Ishikawa (cell line): ENCODE measurements around the gene RAPGEF5.

Experiments
- CEBPB ChIP-seq: IDR thresholded peaks from 2 replicates; pipeline ENCODE4 v1.6.1; 2012
- CREB1 ChIP-seq: IDR thresholded peaks from 2 replicates; pipeline ENCODE4 v1.6.1; 2012; ENCODE audit warnings: low read depth
- EGR1 ChIP-seq: IDR thresholded peaks from 2 replicates; pipeline ENCODE4 v1.6.1; 2012
- EP300 ChIP-seq: IDR thresholded peaks from 2 replicates; pipeline ENCODE4 v1.6.1; 2012; ENCODE audit warnings: borderline replicate concordance
- FOXM1 ChIP-seq: IDR thresholded peaks from 2 replicates; pipeline ENCODE4 v1.6.1; 2012; ENCODE audit warnings: low read depth, borderline replicate concordance
- NFIC ChIP-seq: IDR thresholded peaks from 2 replicates; pipeline ENCODE4 v1.6.1; 2012
- RAD21 ChIP-seq: IDR thresholded peaks from 2 replicates; pipeline ENCODE4 v1.6.1; 2012; ENCODE audit warnings: low read depth
- TAF1 ChIP-seq: IDR thresholded peaks from 2 replicates; pipeline ENCODE4 v1.6.1; 2012; ENCODE audit warnings: low read depth, mild to moderate bottlenecking
- TCF12 ChIP-seq: IDR thresholded peaks from 2 replicates; pipeline ENCODE4 v1.6.1; 2012; ENCODE audit warnings: low read depth
- TEAD4 ChIP-seq: IDR thresholded peaks from 2 replicates; pipeline ENCODE4 v1.6.1; 2012
- YY1 ChIP-seq: IDR thresholded peaks from 2 replicates; pipeline ENCODE4 v1.6.1; 2012; ENCODE audit warnings: low read depth
- ZBTB7A ChIP-seq: IDR thresholded peaks from 2 replicates; pipeline ENCODE4 v1.6.1; 2012; ENCODE audit warnings: low read depth
- TF ChIP-seq, protein P1 (sequence below): IDR thresholded peaks from 2 replicates; pipeline ENCODE4 v1.6.1; 2012; ENCODE audit warnings: low read depth, mild to moderate bottlenecking
- TF ChIP-seq, protein P2 (sequence below): IDR thresholded peaks from 2 replicates; pipeline ENCODE4 v1.6.1; 2012
- TF ChIP-seq, protein P3 (sequence below): IDR thresholded peaks from 2 replicates; pipeline ENCODE4 v1.6.1; 2012

RAPGEF5 gene

DNA sequence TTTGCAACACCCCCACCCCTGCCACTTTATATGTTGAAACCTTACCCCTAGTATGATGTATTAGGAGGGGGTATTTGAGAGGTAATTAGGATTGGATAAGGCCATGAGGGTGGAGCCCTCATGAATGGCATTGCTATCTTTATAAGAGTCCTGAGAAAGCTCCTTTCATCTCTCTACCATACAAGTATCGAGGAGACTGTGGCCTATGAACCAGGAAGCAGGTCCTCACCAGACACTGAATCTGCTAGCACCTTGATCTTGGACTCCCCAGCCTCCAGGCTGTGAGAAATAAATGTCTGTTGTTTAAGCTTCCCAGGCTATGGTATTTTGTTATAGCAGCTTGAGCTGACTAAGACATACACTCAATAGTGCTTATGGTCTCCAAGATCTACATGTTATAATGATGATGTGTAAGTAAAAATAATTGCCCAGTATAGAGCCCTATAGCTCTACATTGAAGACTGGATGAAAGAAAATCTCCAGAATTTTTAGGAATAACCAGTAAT lies 188.8 kb downstream of the RAPGEF5 start:
- TF ChIP-seq FOXM1 (no peak), EGR1 (no peak), TCF12 (no peak), YY1 (no peak), CEBPB (no peak), ZBTB7A (no peak), NFIC (no peak), TEAD4 (no peak), TAF1 (no peak), RAD21 (no peak), EP300 (no peak), CREB1 (no peak)
- TF ChIP-seq, protein P1, sequence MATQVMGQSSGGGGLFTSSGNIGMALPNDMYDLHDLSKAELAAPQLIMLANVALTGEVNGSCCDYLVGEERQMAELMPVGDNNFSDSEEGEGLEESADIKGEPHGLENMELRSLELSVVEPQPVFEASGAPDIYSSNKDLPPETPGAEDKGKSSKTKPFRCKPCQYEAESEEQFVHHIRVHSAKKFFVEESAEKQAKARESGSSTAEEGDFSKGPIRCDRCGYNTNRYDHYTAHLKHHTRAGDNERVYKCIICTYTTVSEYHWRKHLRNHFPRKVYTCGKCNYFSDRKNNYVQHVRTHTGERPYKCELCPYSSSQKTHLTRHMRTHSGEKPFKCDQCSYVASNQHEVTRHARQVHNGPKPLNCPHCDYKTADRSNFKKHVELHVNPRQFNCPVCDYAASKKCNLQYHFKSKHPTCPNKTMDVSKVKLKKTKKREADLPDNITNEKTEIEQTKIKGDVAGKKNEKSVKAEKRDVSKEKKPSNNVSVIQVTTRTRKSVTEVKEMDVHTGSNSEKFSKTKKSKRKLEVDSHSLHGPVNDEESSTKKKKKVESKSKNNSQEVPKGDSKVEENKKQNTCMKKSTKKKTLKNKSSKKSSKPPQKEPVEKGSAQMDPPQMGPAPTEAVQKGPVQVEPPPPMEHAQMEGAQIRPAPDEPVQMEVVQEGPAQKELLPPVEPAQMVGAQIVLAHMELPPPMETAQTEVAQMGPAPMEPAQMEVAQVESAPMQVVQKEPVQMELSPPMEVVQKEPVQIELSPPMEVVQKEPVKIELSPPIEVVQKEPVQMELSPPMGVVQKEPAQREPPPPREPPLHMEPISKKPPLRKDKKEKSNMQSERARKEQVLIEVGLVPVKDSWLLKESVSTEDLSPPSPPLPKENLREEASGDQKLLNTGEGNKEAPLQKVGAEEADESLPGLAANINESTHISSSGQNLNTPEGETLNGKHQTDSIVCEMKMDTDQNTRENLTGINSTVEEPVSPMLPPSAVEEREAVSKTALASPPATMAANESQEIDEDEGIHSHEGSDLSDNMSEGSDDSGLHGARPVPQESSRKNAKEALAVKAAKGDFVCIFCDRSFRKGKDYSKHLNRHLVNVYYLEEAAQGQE: no peak
- TF ChIP-seq, protein P2, sequence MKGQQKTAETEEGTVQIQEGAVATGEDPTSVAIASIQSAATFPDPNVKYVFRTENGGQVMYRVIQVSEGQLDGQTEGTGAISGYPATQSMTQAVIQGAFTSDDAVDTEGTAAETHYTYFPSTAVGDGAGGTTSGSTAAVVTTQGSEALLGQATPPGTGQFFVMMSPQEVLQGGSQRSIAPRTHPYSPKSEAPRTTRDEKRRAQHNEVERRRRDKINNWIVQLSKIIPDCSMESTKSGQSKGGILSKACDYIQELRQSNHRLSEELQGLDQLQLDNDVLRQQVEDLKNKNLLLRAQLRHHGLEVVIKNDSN: no peak
- TF ChIP-seq, protein P3, sequence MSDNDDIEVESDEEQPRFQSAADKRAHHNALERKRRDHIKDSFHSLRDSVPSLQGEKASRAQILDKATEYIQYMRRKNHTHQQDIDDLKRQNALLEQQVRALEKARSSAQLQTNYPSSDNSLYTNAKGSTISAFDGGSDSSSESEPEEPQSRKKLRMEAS: no peak

DNA sequence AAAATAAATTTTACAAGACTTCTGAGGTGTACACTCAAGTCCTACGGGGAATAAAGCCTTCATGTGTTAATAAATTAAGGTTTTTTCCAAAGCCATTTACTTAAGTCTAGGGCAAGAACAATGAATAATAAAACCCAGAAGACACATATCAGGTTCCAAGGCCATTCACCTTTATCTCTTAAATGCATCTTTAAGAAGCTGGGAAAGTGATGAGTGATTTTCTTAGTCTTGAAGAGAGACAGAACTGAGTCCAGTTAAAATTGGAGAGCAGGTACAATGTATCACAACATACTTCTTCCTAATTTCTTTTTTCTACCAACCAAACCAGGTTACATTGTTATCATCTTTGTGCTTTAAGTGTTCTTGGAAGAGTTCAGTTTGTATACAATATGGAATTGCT lies 189.5 kb downstream of the RAPGEF5 start:
- TF ChIP-seq TCF12 (no peak), RAD21 (no peak), EP300 (no peak), TEAD4 (no peak), CREB1 (no peak), FOXM1 (no peak), NFIC (no peak), ZBTB7A (no peak), CEBPB (no peak), YY1 (no peak), EGR1 (no peak), TAF1 (no peak)
- TF ChIP-seq, protein P3: no peak
- TF ChIP-seq, protein P1: no peak
- TF ChIP-seq, protein P2: no peak

DNA sequence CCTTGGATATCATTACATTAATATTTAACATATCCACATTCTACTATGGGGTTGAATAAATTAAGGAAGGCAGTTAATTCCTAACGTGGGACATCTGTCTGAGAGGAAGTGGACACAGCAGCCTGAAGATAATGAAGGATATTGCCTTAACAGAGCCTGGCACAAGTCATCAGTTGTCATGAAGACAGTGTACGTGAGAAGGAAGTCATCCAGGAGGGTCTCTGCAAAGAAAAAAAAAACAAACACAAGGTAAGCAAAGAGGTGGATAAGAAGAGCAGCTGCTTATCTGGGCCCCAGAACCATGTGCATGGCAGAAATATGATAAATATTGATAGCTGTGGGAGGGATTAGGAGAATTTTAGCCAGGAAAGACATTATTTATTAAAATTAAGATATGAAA lies 190.0 kb downstream of the RAPGEF5 start:
- no peak for TF ChIP-seq FOXM1
- TF ChIP-seq, protein P2: no peak
- TF ChIP-seq TAF1: no peak

DNA sequence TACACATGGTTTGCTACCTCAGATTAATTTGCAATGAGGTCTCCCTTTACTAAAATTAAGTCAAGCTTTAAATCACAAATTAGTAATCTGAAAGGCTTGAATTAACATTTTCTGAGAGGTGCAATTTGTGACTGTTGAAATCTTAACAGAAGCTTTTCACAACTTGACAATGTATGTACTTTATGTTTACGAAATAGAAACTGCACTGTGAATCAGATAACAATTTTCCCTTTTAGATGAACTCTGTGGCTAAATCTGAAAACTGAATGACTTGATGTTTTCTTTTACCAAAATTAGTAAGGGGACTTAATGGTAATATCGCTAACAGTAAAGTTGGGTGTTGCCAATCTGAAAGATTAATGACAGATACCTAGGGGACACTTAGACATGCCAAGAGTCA lies 197.6 kb downstream of the RAPGEF5 start:
- no peak for TF ChIP-seq CEBPB
- TF ChIP-seq YY1: no peak
- TF ChIP-seq EP300: no peak
- TF ChIP-seq CREB1: no peak
- TF ChIP-seq FOXM1: no peak
- TF ChIP-seq, protein P1: no peak
- no peak for TF ChIP-seq NFIC
- no peak for TF ChIP-seq TAF1
- TF ChIP-seq, protein P2: no peak
- TF ChIP-seq, protein P3: no peak
